ENCODE results near the gene ACHE. TPM values are rescaled to one million over a fixed set of nuclear protein-coding genes. Genes with fewer than 3 reads are reported as not detected.
A peak's percentile ranks its signal among the peaks of the same experiment; 100 is the strongest.

ACHE gene
- total and polyA plus RNA-seq, 2 of the 13 experiments (the other 11 are each of a cell fraction or from before 2014, with no cell fraction given) = 0.18 to 0.40 TPM

DNA sequence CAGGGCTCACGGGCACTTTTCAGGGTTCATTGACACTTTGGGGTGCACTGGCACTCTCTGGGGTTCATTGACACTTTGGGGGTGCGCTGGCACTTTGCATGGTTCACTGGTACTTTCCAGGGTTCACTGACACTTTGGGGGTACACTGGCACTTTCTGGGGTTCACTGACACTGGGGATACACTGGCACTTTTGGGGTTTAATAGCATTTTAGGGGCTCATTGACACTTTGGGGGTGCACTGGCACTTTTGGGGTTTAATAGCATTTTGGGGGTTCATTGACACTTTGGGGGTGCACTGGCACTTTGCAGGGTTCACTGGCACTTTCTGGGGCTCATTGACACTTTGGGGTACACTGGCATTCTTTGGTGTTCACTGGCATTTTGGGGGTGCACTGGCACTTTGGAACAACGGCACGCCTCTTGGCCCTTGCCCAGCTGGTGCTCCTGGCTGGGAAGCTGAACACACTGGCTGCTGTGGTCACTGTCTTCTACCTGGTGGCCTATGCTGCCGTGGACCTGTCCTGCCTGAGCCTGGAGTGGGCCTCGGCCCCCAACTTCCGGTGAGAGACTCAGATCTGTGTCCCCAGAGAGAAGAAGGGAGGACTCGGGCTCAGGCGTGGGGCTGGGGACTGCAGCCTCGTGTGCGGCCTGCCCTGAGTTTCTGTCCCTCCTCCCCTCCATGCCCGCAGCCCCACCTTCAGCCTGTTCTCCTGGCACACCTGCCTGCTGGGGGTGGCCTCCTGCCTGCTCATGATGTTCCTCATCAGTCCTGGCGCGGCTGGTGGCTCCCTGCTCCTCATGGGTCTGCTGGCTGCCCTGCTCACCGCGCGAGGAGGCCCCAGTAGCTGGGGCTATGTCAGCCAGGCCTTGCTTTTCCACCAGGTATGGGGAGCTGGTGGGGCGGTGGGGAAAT lies 34.7 kb downstream of the ACHE start:
- no peak overlapping the region for H3K4me2 ChIP-seq (ENCODE audit: low read depth, low read length)
- H3K27me3 ChIP-seq (ENCODE audit: control insufficient read depth in 1 of 2, insufficient read depth in 2 of 2, low read length in 2 of 2) = no peaks in the 10 kb centered on the region
- in situ Hi-C loops (cut with HindIII; ENCODE audit: extremely low pct_ligation_motif_present, low pct_unique_long_range_greater_than_20kb) (no loop called here), intact Hi-C loops (cut with micrococcal nuclease; ENCODE audit: unreplicated experiment) (no loop called here)
- H3K27ac ChIP-seq (ENCODE audit: extremely low read length, insufficient read depth, low read length) = no peak overlapping the region
- no peak overlapping the region for H2AFZ ChIP-seq (ENCODE audit: low read length)
- H3K9me3 ChIP-seq (ENCODE audit: low read length) = no peaks in the 10 kb centered on the region
- DNase-seq (ENCODE audit: low spot score) (no peak), FAIRE-seq (no peak), ATAC-seq (no peak)
- no peaks in the 10 kb centered on the region for H3K79me2 ChIP-seq (ENCODE audit: insufficient read depth, low read length)
- H3K4me3 ChIP-seq (replicated peaks in 1 of 3; ENCODE audit: insufficient read depth in 1 of 3, low read depth in 2 of 3, low read length in 3 of 3) = no peak overlapping the region
- no peak overlapping the region for H3K9ac ChIP-seq (ENCODE audit: insufficient read depth, low read depth, low read length)
- TF ChIP-seq, protein P1, sequence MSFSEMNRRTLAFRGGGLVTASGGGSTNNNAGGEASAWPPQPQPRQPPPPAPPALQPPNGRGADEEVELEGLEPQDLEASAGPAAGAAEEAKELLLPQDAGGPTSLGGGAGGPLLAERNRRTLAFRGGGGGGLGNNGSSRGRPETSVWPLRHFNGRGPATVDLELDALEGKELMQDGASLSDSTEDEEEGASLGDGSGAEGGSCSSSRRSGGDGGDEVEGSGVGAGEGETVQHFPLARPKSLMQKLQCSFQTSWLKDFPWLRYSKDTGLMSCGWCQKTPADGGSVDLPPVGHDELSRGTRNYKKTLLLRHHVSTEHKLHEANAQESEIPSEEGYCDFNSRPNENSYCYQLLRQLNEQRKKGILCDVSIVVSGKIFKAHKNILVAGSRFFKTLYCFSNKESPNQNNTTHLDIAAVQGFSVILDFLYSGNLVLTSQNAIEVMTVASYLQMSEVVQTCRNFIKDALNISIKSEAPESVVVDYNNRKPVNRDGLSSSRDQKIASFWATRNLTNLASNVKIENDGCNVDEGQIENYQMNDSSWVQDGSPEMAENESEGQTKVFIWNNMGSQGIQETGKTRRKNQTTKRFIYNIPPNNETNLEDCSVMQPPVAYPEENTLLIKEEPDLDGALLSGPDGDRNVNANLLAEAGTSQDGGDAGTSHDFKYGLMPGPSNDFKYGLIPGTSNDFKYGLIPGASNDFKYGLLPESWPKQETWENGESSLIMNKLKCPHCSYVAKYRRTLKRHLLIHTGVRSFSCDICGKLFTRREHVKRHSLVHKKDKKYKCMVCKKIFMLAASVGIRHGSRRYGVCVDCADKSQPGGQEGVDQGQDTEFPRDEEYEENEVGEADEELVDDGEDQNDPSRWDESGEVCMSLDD (CRISPR knock-in tag; IDR thresholded peaks at IDR 0.05; ENCODE audit: borderline replicate concordance) = peak; percentile 50; the same call in 1 of the 2 replicates
- TF ChIP-seq REXO4 (CRISPR knock-in tag; IDR thresholded peaks at IDR 0.05; ENCODE audit: borderline replicate concordance) = no peak
- no peaks in the 10 kb centered on the region for H4K20me1 ChIP-seq (ENCODE audit: insufficient read depth, low read length)
- ChIA-PET CTCF (ENCODE audit: low intra/inter-chr PET ratio, low total read pairs) (no interaction called here), POLR2A (no interaction called here)
- peaks cover 6 to 10% of the 10 kb centered on the region in 2 experiments; a peak in 4 of 5 replicates for H3K36me3 ChIP-seq (replicated peaks in 1 of 2; ENCODE audit: control insufficient read depth in 1 of 2, insufficient read depth in 2 of 2, low read length in 2 of 2)
- WGBS (ENCODE audit: low lambda C conversion rate) = 96% methylated on average over 14 of the region's 18 CpGs
- H3K4me1 ChIP-seq (ENCODE audit: insufficient read depth, low read length) = peaks cover 19% of the 10 kb centered on the region
- BruUV-seq (replicated peaks) = no TSS peak

DNA sequence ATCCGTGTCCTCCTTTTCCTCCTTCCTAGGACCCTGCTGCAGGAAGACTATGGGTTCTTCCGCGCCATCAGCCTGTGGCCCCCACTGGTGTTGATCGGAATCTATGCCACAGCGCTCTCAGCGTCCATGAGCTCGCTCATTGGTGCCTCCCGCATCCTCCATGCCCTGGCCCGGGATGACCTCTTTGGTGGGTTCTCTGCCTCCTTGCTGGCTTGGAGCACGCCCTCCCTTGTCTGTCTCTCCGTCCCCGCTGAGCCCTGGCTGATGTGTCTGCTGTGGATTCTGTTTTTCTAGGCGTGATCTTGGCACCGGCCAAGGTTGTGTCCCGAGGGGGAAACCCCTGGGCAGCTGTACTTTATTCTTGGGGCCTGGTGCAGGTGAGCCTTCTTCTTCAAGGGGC lies 35.8 kb downstream of the ACHE start:
- Histone ChIP-seq H3K9ac (ENCODE audit: insufficient read depth, low read depth, low read length) (no peak overlapping the region), H3K4me1 (ENCODE audit: insufficient read depth, low read length) (peaks cover 19% of the 10 kb centered on the region), H3K27me3 (ENCODE audit: control insufficient read depth in 1 of 2, insufficient read depth in 2 of 2, low read length in 2 of 2) (no peaks in the 10 kb centered on the region), H3K36me3 (replicated peaks in 1 of 2; ENCODE audit: control insufficient read depth in 1 of 2, insufficient read depth in 2 of 2, low read length in 2 of 2) (peaks cover 6 to 10% of the 10 kb centered on the region in 2 experiments; a peak in 4 of 5 replicates), H3K4me3 (replicated peaks in 1 of 3; ENCODE audit: insufficient read depth in 1 of 3, low read depth in 2 of 3, low read length in 3 of 3) (no peak overlapping the region), H2AFZ (ENCODE audit: low read length) (no peak overlapping the region), H3K9me3 (ENCODE audit: low read length) (no peaks in the 10 kb centered on the region), H3K4me2 (ENCODE audit: low read depth, low read length) (no peak overlapping the region), H4K20me1 (ENCODE audit: insufficient read depth, low read length) (no peaks in the 10 kb centered on the region), H3K27ac (ENCODE audit: extremely low read length, insufficient read depth, low read length) (no peak overlapping the region), H3K79me2 (ENCODE audit: insufficient read depth, low read length) (no peaks in the 10 kb centered on the region)
- in situ Hi-C loops (cut with HindIII; ENCODE audit: extremely low pct_ligation_motif_present, low pct_unique_long_range_greater_than_20kb) (loop anchor here (10.0 kb wide), 2 partner anchors 65 to 155 kb away; partner anchors contain the start of gene POP7), intact Hi-C loops (cut with micrococcal nuclease; ENCODE audit: unreplicated experiment) (no loop called here)
- CTCF ChIA-PET (ENCODE audit: low intra/inter-chr PET ratio, low total read pairs) = no interaction called here
- BruUV-seq (replicated peaks) = no TSS peak
- ATAC-seq (no peak), DNase-seq (ENCODE audit: low spot score) (no peak), FAIRE-seq (no peak)
- 92% methylated on average over 15 of the region's 15 CpGs for WGBS (ENCODE audit: low lambda C conversion rate)
- no peak for TF ChIP-seq DNMT1 (CRISPR knock-in tag; IDR thresholded peaks at IDR 0.05)
- TF ChIP-seq HMGA1 (CRISPR knock-in tag; conservative IDR thresholded peaks at IDR 0.05) = no peak
- TF ChIP-seq NKX3-1 (CRISPR knock-in tag; IDR thresholded peaks at IDR 0.05) = no peak
- TF ChIP-seq HDAC6 (IDR thresholded peaks at IDR 0.05; ENCODE audit: low read depth, low read length) = no peak
- no peak for TF ChIP-seq ZFP62 (CRISPR knock-in tag; IDR thresholded peaks at IDR 0.05)
- TF ChIP-seq CBFB (CRISPR knock-in tag; IDR thresholded peaks at IDR 0.05) = no peak
- no peak for TF ChIP-seq ZKSCAN1 (IDR thresholded peaks at IDR 0.05; ENCODE audit: low read length)
- TF ChIP-seq, protein P2, sequence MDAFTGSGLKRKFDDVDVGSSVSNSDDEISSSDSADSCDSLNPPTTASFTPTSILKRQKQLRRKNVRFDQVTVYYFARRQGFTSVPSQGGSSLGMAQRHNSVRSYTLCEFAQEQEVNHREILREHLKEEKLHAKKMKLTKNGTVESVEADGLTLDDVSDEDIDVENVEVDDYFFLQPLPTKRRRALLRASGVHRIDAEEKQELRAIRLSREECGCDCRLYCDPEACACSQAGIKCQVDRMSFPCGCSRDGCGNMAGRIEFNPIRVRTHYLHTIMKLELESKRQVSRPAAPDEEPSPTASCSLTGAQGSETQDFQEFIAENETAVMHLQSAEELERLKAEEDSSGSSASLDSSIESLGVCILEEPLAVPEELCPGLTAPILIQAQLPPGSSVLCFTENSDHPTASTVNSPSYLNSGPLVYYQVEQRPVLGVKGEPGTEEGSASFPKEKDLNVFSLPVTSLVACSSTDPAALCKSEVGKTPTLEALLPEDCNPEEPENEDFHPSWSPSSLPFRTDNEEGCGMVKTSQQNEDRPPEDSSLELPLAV (CRISPR knock-in tag; conservative IDR thresholded peaks at IDR 0.05; ENCODE audit: low read depth) = no peak
- no peak for TF ChIP-seq SMC3 (IDR thresholded peaks at IDR 0.05; ENCODE audit: low read length)
- TF ChIP-seq PAWR (CRISPR knock-in tag; IDR thresholded peaks at IDR 0.05; ENCODE audit: borderline replicate concordance) = no peak
- TF ChIP-seq ZFP41 (CRISPR knock-in tag; IDR thresholded peaks at IDR 0.05; ENCODE audit: borderline replicate concordance) = no peak
- no peak for TF ChIP-seq PHF5A (CRISPR knock-in tag; IDR thresholded peaks at IDR 0.05; ENCODE audit: low read depth, unreplicated experiment)
- POLR2A ChIA-PET = no interaction called here

Measured in HepG2 (cell line).